RWPE2 (cell line): ENCODE data around the gene TMEM263.

Source experiments
- ATAC-seq: fragments of 200-7000 bp; cut with Tn5 transposase; 3 replicates; pipeline ENCODE4 v1.9.1; 2021; ENCODE audit warnings: low read depth
- DNase-seq: peaks from one replicate; pipeline ENCODE4 v3.0.0-alpha.2; 2020; ENCODE audit warnings: low spot score
- H3K27ac ChIP-seq: fragments of 450-650 bp; 2 replicates; pipeline ENCODE4 v1.5.1; 2017; ENCODE audit warnings: mild to moderate bottlenecking; ENCODE audit not compliant: poor library complexity, severe bottlenecking
- H3K27me3 ChIP-seq: fragments of 250-450 bp; sonication (Bioruptor Pico); 2 replicates; pipeline ENCODE4 v1.5.1; 2021; ENCODE audit warnings: mild to moderate bottlenecking, moderate library complexity; ENCODE audit not compliant: insufficient read depth, poor library complexity, severe bottlenecking
- H3K36me3 ChIP-seq: fragments of 250-450 bp; sonication (Bioruptor Pico); 2 replicates; pipeline ENCODE4 v1.5.1; 2020; ENCODE audit warnings: low read depth, mild to moderate bottlenecking, moderate library complexity
- H3K4me1 ChIP-seq: fragments of 250-450 bp; sonication (Bioruptor Pico); 2 replicates; pipeline ENCODE4 v1.5.1; 2021; ENCODE audit warnings: mild to moderate bottlenecking, moderate library complexity; ENCODE audit not compliant: insufficient read depth, poor library complexity, severe bottlenecking
- H3K4me3 ChIP-seq: fragments of 250-450 bp; sonication (Bioruptor Pico); 2 replicates; pipeline ENCODE4 v1.5.1; 2021; ENCODE audit warnings: mild to moderate bottlenecking, moderate library complexity; ENCODE audit not compliant: severe bottlenecking
- H3K9me3 ChIP-seq: fragments of 250-450 bp; sonication (Bioruptor Pico); 2 replicates; pipeline ENCODE4 v1.5.1; 2021; ENCODE audit warnings: mild to moderate bottlenecking, moderate library complexity; ENCODE audit not compliant: severe bottlenecking
- CTCF ChIP-seq: fragments of 450-650 bp; IDR thresholded peaks from one replicate; pipeline ENCODE4 v1.5.1; 2017; ENCODE audit warnings: mild to moderate bottlenecking, moderate library complexity; ENCODE audit not compliant: poor library complexity, severe bottlenecking

Gene TMEM263

GRCh38 chr12:106976668-106977067, 21.0 kb downstream of the TMEM263 start:
- Histone ChIP-seq H3K36me3 (peaks cover 19% of the 10 kb centered on the region), H3K4me1 (no peaks in the 10 kb centered on the region), H3K27ac (no peak overlapping the region), H3K4me3 (no peak overlapping the region), H3K27me3 (no peaks in the 10 kb centered on the region), H3K9me3 (no peaks in the 10 kb centered on the region)
- ATAC-seq, result no peak
- no peak for DNase-seq
- no peak for TF ChIP-seq CTCF

DNA sequence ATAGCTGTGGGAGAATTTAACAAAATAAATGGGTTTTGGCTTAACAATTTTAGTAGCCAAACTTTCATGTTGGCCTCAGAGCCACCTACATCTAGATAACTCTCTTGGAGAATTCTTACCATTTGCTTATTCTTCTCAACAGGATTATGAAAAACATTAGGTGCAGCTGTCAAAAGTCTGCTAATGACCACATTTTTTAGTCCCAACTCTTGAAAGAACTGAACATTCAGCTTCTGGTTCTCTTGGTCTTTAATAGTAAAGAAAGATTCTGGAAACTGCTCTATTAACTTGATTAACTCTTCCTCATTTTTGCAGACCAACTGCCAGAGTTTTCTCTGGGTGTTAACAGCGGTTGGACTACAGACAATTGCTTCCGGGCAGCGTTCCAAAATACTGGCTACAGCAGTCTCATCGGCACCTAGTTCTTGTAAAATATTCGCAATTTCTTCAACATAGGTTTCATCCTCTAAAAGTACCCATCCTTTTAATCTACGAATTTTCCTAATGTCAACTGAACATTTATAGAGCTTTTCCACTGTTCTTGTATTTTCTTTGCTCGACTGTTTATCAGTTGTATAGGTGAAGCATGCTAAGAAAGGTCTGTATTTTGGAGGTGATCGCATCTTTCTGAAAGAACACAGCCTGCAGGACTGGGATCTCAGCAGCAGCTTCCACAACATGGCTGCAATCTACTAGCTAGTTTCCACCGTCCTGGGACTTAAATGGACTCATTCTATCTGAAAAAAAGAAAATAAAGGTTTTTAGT, 22.5 kb downstream of the TMEM263 start:
- H3K9me3 ChIP-seq, result no peaks in the 10 kb centered on the region
- no peaks in the 10 kb centered on the region for H3K4me1 ChIP-seq
- no peak overlapping the region for H3K27ac ChIP-seq
- H3K4me3 ChIP-seq, result no peak overlapping the region
- no peak for ATAC-seq
- DNase-seq, result no peak
- no peak for TF ChIP-seq CTCF
- H3K36me3 ChIP-seq, result peaks cover 13% of the 10 kb centered on the region; the same call in 1 of the 2 replicates
- H3K27me3 ChIP-seq, result no peaks in the 10 kb centered on the region

DNA sequence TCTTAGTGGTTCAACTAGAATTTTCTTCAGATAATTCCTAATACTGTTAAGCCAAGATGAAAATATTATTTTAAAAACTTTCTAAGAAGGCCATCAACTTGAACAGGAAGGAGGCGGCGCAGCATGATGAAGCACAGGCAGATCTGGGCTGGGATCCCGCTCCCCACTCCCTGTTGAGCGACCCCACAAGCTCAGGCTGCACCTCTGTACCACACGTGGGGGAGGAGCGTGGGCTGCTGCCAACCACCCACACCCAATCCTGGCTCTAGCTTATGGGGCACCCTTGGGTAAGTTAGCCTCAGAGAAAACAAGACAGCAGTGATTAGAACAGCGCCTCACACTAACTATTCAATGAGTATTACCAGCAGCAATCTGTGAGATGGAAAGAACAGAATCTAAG, 25.2 kb downstream of the TMEM263 start:
- DNase-seq, result no peak
- no peaks in the 10 kb centered on the region for H3K4me1 ChIP-seq
- no peak overlapping the region for H3K4me3 ChIP-seq
- H3K27ac ChIP-seq, result no peak overlapping the region
- H3K9me3 ChIP-seq, result no peaks in the 10 kb centered on the region
- no peaks in the 10 kb centered on the region for H3K27me3 ChIP-seq
- peaks cover 15% of the 10 kb centered on the region for H3K36me3 ChIP-seq
- ATAC-seq, result no peak
- TF ChIP-seq CTCF, result no peak

DNA sequence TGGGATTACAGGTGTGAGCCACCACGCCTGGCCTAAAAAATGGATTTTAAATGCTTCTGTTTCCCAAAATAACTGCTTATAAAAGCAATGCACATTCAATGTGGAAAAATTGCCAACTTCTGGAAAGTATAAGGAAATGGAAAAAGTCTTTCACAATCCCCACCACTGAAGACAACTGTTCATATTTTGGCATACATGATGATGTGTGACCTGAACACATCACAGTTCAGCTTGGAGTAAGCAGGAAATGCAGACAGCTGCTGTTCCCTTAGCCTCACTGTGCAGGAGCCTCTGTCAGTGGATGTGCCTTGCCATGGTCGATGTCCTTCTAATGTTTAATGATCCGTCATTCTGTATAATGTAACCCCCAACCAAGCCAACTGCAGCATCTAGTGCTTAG, 26.1 kb downstream of the TMEM263 start:
- DNase-seq, result no peak
- Histone ChIP-seq H3K4me3 (no peak overlapping the region), H3K36me3 (peaks cover 15% of the 10 kb centered on the region), H3K27me3 (no peaks in the 10 kb centered on the region), H3K4me1 (no peaks in the 10 kb centered on the region), H3K9me3 (no peaks in the 10 kb centered on the region), H3K27ac (no peak overlapping the region)
- ATAC-seq, result no peak
- no peak for TF ChIP-seq CTCF

DNA sequence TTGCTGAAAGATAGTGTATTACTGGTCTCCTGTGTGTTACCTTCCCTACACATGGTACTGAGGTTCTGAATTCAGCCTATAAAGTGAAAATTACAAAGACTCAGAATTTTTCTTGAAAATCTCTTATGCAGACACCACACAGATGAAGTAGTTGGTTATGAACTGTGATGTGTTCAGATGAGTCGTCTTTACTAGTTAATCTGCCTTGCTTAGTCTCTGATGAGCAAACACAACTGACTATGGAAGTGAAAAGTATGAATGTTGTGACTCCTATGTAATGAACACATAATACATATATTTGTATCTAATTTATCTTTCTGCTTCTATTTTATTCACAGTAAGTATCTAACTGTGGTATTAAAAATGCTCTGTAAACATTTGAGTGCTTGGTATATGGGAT, 26.5 kb downstream of the TMEM263 start:
- Histone ChIP-seq H3K27me3 (no peaks in the 10 kb centered on the region), H3K36me3 (peaks cover 15% of the 10 kb centered on the region), H3K27ac (no peak overlapping the region), H3K4me3 (no peak overlapping the region), H3K4me1 (no peaks in the 10 kb centered on the region), H3K9me3 (no peaks in the 10 kb centered on the region)
- DNase-seq (no peak), ATAC-seq (no peak)
- no peak for TF ChIP-seq CTCF
